Panc1 (cell line): ENCODE results near the gene DDX52. TPM values are rescaled to one million over a fixed set of nuclear protein-coding genes. Genes with fewer than 3 reads are reported as not detected.

ENCODE experiments used
- ATAC-seq: fragments of 200-7000 bp; cut with Tn5 transposase; 2 replicates; pipeline ENCODE4 v1.9.1; 2020; ENCODE audit warnings: mild to moderate bottlenecking, moderate library complexity
- BruUV-seq: library from RNA; stranded (reverse); fragments of 400-500 nt; replicated peaks from 2 replicates; lab custom pipeline; 2021; lab: Mats Ljungman, UMichigan
- CTCF ChIA-PET: fragments of 300-600 bp; sonication (Branson Sonifier 250); formaldehyde crosslinking; loops from one replicate; lab custom pipeline; 2022; ENCODE audit warnings: antibody characterized with exemption; lab: Charles Lee
- POLR2A ChIA-PET: fragments of 300-600 bp; sonication (Branson Sonifier 250); formaldehyde crosslinking; loops from one replicate; lab custom pipeline; 2022; ENCODE audit warnings: antibody characterized with exemption; lab: Charles Lee
- DNase-seq: peaks from one replicate; pipeline ENCODE4 v3.0.0-alpha.2; 2010; ENCODE audit warnings: low read depth, low spot score
- H3K27ac ChIP-seq: 2 replicates; pipeline ENCODE4 v1.5.1; 2011; ENCODE audit warnings: mild to moderate bottlenecking, low read length, inconsistent platforms
- H3K27me3 ChIP-seq: fragments of 200-500 bp; sonication (Bioruptor generic); 2 replicates; pipeline ENCODE4 v1.6.0; 2014; ENCODE audit warnings: low read length, inconsistent platforms; ENCODE audit not compliant: control insufficient read depth, insufficient read depth
- H3K36me3 ChIP-seq: fragments of 200-500 bp; sonication (Bioruptor generic); 2 replicates; pipeline ENCODE4 v1.5.1; 2014; ENCODE audit warnings: inconsistent platforms, mild to moderate bottlenecking, low read length, moderate library complexity; ENCODE audit not compliant: control insufficient read depth, insufficient read depth
- H3K4me1 ChIP-seq: 2 replicates; pipeline ENCODE4 v1.5.1; 2011; ENCODE audit warnings: inconsistent platforms, mild to moderate bottlenecking, low read length, moderate library complexity; ENCODE audit not compliant: control insufficient read depth, insufficient read depth
- H3K4me3 ChIP-seq, 2 experiments: 2 replicates each; pipeline ENCODE4 v1.5.1; 2011 to 2012; ENCODE audit warnings: low read depth in 2 of 2, low read length in 2 of 2, mild to moderate bottlenecking in 2 of 2, inconsistent platforms in 1 of 2, moderate library complexity in 1 of 2
- H3K9me3 ChIP-seq: fragments of 200-500 bp; sonication (Bioruptor generic); 2 replicates; pipeline ENCODE4 v1.5.1; 2014; ENCODE audit warnings: low read depth, mild to moderate bottlenecking, inconsistent platforms, low read length, moderate library complexity; ENCODE audit not compliant: control insufficient read depth, insufficient read depth
- POLR2AphosphoS5 ChIP-seq: IDR thresholded peaks from 2 replicates; pipeline ENCODE4 v1.6.1; 2012; ENCODE audit warnings: mild to moderate bottlenecking, low read depth, low read length, moderate library complexity
- SIN3A ChIP-seq: IDR thresholded peaks from 2 replicates; pipeline ENCODE4 v1.6.1; 2012; ENCODE audit warnings: low read depth, mild to moderate bottlenecking, low read length, moderate library complexity, borderline replicate concordance; ENCODE audit not compliant: insufficient read depth
- TCF7L2 ChIP-seq: IDR thresholded peaks from 2 replicates; pipeline ENCODE4 v1.6.1; 2011; ENCODE audit warnings: mild to moderate bottlenecking, low read depth, low read length, inconsistent platforms
- in situ Hi-C: cut with HindIII; loops from 2 replicates; pipeline ENCODE4 v1.10.0; 2016; ENCODE audit warnings: low sequenced_read_pairs, low pct_unique_long_range_greater_than_20kb
- intact Hi-C: fragments of 100-400 bp; cut with micrococcal nuclease; formaldehyde crosslinking; loops from one replicate; pipeline ENCODE4 v1.10.0; 2022; ENCODE audit not compliant: unreplicated experiment
- total RNA-seq: library from RNA; stranded (reverse); gene quantifications from one replicate; pipeline ENCODE4 v1.2.1, GENCODE V29; 2021; ENCODE audit not compliant: unreplicated experiment
- TF ChIP-seq, protein P1 (sequence below), 2 experiments: IDR thresholded peaks; 2 replicates each; pipeline ENCODE4 v1.6.1; 2011 to 2012; ENCODE audit warnings: low read depth in 2 of 2, control low read depth in 1 of 2, low read length in 1 of 2, mild to moderate bottlenecking in 1 of 2, moderate library complexity in 1 of 2; ENCODE audit not compliant: insufficient read depth in 1 of 2
- TF ChIP-seq, protein P2 (sequence below): fragments of 450-650 bp; IDR thresholded peaks from 2 replicates; pipeline ENCODE4 v1.5.1; 2017; ENCODE audit warnings: mild to moderate bottlenecking

The DDX52 gene
- total RNA-seq, 1 experiment from 2014 or later: 16.5 TPM

GRCh38 chr17:37605813-37606505 is 37.3 kb downstream of the DDX52 start:
- no peak overlapping the region for H3K27ac ChIP-seq
- in situ Hi-C loops: no loop called here
- no peak overlapping the region for H3K4me3 ChIP-seq
- no TSS peak for BruUV-seq
- CTCF ChIA-PET: no interaction called here
- no peaks in the 10 kb centered on the region for H3K27me3 ChIP-seq
- POLR2A ChIA-PET: no interaction called here
- DNase-seq (no peak), ATAC-seq (no peak)
- TF ChIP-seq SIN3A (no peak), POLR2AphosphoS5 (no peak), TCF7L2 (no peak)
- TF ChIP-seq, protein P1, sequence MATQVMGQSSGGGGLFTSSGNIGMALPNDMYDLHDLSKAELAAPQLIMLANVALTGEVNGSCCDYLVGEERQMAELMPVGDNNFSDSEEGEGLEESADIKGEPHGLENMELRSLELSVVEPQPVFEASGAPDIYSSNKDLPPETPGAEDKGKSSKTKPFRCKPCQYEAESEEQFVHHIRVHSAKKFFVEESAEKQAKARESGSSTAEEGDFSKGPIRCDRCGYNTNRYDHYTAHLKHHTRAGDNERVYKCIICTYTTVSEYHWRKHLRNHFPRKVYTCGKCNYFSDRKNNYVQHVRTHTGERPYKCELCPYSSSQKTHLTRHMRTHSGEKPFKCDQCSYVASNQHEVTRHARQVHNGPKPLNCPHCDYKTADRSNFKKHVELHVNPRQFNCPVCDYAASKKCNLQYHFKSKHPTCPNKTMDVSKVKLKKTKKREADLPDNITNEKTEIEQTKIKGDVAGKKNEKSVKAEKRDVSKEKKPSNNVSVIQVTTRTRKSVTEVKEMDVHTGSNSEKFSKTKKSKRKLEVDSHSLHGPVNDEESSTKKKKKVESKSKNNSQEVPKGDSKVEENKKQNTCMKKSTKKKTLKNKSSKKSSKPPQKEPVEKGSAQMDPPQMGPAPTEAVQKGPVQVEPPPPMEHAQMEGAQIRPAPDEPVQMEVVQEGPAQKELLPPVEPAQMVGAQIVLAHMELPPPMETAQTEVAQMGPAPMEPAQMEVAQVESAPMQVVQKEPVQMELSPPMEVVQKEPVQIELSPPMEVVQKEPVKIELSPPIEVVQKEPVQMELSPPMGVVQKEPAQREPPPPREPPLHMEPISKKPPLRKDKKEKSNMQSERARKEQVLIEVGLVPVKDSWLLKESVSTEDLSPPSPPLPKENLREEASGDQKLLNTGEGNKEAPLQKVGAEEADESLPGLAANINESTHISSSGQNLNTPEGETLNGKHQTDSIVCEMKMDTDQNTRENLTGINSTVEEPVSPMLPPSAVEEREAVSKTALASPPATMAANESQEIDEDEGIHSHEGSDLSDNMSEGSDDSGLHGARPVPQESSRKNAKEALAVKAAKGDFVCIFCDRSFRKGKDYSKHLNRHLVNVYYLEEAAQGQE (IDR thresholded peaks at IDR 0.05; ENCODE audit: insufficient read depth in 1 of 2, low read depth in 2 of 2, low read length in 1 of 2): no peak
- TF ChIP-seq, protein P2, sequence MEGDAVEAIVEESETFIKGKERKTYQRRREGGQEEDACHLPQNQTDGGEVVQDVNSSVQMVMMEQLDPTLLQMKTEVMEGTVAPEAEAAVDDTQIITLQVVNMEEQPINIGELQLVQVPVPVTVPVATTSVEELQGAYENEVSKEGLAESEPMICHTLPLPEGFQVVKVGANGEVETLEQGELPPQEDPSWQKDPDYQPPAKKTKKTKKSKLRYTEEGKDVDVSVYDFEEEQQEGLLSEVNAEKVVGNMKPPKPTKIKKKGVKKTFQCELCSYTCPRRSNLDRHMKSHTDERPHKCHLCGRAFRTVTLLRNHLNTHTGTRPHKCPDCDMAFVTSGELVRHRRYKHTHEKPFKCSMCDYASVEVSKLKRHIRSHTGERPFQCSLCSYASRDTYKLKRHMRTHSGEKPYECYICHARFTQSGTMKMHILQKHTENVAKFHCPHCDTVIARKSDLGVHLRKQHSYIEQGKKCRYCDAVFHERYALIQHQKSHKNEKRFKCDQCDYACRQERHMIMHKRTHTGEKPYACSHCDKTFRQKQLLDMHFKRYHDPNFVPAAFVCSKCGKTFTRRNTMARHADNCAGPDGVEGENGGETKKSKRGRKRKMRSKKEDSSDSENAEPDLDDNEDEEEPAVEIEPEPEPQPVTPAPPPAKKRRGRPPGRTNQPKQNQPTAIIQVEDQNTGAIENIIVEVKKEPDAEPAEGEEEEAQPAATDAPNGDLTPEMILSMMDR: no peak
- H3K9me3 ChIP-seq: no peaks in the 10 kb centered on the region
- intact Hi-C loops: no loop called here
- H3K4me1 ChIP-seq: peaks cover 6% of the 10 kb centered on the region
- no peaks in the 10 kb centered on the region; the same call in 1 of the 2 replicates for H3K36me3 ChIP-seq

DNA sequence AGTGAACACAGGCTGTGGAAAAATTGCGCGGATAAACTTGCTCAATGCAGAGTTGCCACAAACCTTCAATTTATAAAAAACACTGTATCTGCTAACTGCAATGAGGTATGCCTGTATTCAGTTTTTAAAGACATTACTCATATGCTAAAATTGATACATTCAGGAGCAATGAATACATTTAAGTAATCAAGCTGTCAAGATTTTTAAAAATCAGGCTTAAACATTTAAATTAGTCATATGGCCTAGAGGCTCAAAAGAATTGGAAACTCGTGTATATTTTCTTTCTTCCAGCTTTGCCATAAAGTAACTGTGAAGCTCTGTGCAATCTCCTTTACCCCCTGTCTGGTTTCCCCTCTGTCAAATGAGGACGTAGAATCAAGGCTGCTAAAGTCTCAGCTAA is 38.2 kb downstream of the DDX52 start:
- Histone ChIP-seq H3K27ac (no peak overlapping the region), H3K36me3 (no peaks in the 10 kb centered on the region; the same call in none of the 2 replicates), H3K4me1 (peaks cover 6% of the 10 kb centered on the region), H3K4me3 (no peak overlapping the region), H3K9me3 (no peaks in the 10 kb centered on the region), H3K27me3 (no peaks in the 10 kb centered on the region)
- CTCF ChIA-PET: no interaction called here
- ATAC-seq (no peak), DNase-seq (no peak)
- BruUV-seq: no TSS peak
- TF ChIP-seq TCF7L2 (no peak), SIN3A (no peak), POLR2AphosphoS5 (no peak)
- TF ChIP-seq, protein P1 (IDR thresholded peaks at IDR 0.05; ENCODE audit: insufficient read depth in 1 of 2, low read depth in 2 of 2, low read length in 1 of 2): no peak
- TF ChIP-seq, protein P2: no peak
- POLR2A ChIA-PET: no interaction called here
- in situ Hi-C loops (no loop called here), intact Hi-C loops (no loop called here)
